GM19467 (cell line): Measurements from ENCODE around the gene TNKS2.

ENCODE experiments used
- ATAC-seq: cut with Tn5 transposase; IDR thresholded peaks from one replicate; pipeline ENCODE4 v1.9.1; 2021; ENCODE audit warnings: mild to moderate bottlenecking, moderate library complexity; ENCODE audit not compliant: unreplicated experiment

TNKS2 gene

DNA sequence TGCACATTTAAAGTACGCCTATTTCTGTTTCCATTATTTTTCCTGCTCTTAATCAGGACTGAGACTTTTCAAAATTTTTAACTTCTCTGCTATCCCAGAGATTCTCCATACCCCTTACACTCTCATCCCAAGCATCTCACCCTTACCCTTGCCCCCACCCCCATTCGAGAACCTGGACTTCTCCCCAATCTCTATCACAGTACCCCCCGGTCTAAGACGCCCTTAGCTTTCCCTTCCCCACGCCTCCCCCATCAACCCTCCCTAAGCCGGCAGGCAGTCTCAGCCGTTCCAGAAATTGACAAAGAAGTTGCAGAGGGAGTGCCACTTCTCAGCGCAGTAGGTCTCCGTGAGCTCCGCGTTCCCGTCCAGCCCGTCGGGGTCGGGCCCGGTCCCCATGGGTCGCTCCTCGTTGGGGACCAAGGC, 109.7 kb downstream of the TNKS2 start:
- ATAC-seq = no peak

DNA sequence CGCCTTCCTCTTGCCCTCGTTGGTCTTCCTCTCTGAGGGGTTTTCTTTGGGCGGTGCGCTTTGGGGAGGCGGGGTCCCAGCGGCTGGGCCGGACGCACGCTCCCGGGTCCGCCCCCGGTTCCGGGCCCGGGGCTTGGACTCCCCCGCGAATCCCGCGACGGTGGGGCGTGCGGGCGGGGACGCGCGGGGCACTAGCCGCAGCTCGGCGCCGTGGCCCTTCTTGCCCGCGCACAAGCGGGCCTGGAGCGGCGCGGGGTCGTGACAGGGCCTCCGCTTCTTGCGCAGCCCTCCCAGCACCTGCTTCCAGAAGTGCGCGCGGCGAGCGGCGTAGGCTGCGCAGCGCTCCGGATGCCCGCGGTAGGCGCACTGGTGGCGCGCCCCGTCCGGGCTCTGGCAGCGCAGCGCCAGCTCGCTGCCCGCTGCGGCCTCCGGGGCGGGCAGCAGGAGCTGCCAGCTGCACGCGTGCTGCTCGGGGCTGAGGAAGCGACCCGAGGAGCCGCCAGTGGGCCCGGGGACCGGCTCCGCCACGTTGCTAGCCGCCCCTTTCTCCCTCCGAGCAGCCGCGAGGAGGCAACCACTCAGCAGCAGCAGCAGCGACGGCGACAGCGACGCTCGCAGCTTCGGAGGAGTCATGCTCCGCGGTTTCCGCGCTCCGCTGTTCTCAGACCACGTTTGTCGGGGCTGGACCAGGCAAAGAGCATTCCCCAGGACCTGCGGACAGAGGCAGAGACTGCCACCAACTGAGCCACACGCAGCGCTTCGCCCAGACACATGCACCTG, 110.3 kb downstream of the TNKS2 start:
- peak; percentile 94 for ATAC-seq

DNA sequence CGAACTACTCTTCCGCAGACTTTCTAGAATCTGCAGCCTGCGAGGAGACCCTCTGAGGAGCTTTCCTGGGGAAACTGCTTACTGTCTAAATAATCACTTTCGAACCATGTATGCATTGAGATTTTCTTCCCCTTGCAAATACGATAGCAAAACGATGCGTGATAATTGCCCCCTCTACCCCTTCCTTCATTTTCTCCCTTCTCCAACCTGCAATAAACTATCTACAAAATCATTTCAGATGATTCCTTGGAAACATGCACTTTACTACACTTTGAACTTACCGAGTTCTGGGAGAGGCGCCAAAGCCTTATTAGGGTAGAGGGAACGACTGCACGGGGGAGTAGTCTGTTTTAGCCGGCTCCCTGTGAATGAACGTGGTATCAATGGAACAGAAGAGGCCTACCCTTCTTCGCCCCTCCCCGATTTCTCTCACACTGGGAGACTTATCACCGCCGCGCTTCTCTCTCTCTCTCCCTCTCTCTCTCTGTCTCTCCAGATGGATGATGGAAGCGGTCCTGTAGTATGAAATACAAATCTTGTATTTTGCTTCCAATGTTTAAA, 111.0 kb downstream of the TNKS2 start, which contains the start of gene FGFBP3:
Gene FGFBP3 (minus strand): TSS at position 370 of the 561 bp plus-strand sequence. CDS start 517 bp downstream, outside the sequence.
- no peak for ATAC-seq

DNA sequence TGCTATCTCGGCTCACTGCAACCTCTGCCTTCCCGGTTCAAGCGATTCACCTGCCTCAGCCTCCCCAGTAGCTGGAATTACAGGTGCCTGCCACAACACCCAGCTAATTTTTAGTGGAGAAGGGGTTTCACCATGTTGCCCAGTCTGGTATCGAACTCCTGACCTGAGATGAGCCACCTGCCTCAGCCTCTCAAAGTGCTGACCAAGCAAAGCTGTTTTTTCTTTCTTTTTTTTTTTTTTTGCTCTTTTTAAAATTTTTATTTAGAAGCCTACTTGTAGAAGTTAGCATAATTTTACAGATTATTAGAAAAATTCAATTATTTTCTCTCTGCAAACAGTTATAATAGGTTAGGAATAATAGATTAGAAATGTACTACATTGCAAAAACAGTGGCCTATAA, 112.2 kb downstream of the TNKS2 start:
- ATAC-seq = no peak
